Vagina (tissue), 2 donors: ENCODE results near the gene CNDP1.

Experiments
- CTCF ChIP-seq, 3 experiments: fragments of 450-650 bp in 2 of 3; fragments of 200-600 bp in 1 of 3; sonication (generic) in 1 of 3; IDR thresholded peaks; one replicate each; pipeline ENCODE4 v1.5.1; 2017 to 2019; ENCODE audit warnings: antibody characterized with exemption in 3 of 3, mild to moderate bottlenecking in 2 of 3, moderate library complexity in 2 of 3
- POLR2A ChIP-seq, 2 donors: fragments of 450-650 bp; IDR thresholded peaks; one replicate each; pipeline ENCODE4 v1.6.1; 2017; ENCODE audit warnings: antibody characterized with exemption in 2 of 2, mild to moderate bottlenecking in 2 of 2, moderate library complexity in 2 of 2
- POLR2AphosphoS5 ChIP-seq, 2 donors: sonication (generic); formaldehyde crosslinking; IDR thresholded peaks; one replicate each; pipeline ENCODE4 v1.9.0; 2017; ENCODE audit warnings: antibody characterized with exemption in 2 of 2, mild to moderate bottlenecking in 2 of 2, low read depth in 1 of 2; ENCODE audit not compliant: insufficient read depth in 1 of 2

- TF ChIP-seq POLR2A (IDR thresholded peaks at IDR 0.05) = no peak
- no peak for TF ChIP-seq CTCF (IDR thresholded peaks at IDR 0.05)
- no peak for TF ChIP-seq POLR2AphosphoS5 (IDR thresholded peaks at IDR 0.05; ENCODE audit: insufficient read depth in 1 of 2, low read depth in 1 of 2)
These were observed 5.4 kb upstream of the CNDP1 start for GRCh38 chr18:74528913-74529312.
